ENCODE data around the gene SLC31A1. TPM values are rescaled to one million over a fixed set of nuclear protein-coding genes. Genes with fewer than 3 reads are reported as not detected.
"Not testable (repeated sequence)": the region's sequence is repeated elsewhere in the genome, so short reads cannot be mapped to it uniquely, and the experiment has no call there.

The SLC31A1 gene
- total RNA-seq, 1 experiment from 2014 or later = 15.8 TPM

DNA sequence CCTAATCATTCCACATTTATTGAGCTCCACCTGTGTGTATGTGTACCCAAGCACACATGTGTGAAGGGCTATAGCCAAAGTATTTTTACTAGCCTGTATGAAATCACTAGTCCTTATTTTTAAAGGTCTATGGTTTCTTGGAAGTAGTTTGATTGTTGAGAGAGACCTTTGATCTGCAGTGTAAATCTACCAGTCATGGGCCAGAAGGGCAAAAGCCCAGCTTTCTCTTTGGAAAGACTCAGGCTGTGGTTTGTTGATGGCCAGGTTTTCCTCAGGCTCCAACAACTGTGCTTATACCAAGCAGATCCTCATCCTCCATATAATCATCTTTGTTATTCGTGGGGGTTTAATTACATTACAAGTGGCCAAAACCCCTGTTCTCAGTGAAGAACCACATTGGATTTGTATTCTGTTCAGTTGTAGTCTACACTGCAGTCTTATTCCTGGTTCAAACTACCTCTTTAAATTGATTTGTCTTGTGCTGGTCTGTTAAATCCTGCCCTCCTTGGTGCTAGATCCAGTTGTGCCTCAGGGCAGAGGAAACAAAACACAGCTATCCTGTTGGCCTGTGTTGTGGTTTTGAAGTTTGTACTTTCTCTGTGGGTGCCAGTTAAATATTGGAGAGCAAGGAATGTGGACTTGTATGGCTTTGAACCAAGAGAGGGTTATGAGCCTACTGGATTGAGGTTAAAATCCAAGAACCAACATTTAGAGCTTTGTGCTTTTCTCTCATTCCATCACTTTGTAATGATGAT is 40.8 kb downstream of the SLC31A1 start:
- DNase-seq (ENCODE audit: low read depth) = no peak

DNA sequence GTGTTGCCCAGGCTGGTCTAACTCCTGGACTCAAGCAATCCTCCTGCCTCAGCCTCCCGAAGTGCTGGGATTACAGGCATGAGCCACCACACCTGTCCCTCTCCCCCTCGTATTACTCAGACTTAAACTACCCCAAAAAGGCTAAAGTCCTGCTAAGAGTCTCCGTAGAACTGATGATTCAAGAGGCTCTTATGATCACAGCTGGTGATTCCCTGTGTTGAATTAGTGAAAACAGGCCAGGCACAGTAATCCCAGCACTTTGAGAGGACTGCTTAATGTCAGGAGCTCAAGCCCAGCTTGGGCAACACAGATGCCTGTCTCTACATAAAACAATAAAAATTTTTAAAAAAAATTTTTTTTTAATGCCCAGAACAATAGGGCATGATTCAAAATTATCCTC is 44.8 kb downstream of the SLC31A1 start:
- peak; percentile 47 for DNase-seq (ENCODE audit: low read depth)

DNA sequence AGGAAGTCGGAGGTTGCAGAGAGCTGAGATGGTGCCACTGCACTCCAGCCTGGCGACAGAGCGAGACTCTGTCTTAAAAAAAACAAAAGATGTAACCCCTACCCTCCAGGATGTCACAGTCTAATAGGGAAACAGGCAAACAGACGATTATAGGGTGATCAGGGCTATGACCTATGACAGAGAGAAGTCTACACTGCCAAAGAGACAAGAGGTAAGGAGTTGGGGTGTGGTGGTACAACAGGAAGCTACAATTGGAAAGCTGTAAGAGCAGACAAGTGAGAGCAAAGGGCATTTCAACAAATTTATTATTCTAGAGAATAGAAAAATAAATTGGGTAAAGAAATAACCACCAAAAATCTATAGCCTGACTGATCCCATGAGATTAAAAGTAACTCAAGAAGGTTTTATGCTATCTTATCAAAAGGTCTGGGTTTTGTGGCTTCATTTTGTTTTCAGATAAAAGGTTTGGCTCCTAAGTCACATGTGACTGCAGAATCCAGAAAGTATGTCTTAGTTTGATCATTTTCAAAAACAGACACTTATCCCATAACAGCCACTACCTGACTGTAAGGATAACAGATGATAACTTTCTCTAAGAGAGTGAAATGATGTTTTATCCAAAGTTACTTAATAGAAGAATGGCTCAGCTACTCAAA is 46.7 kb downstream of the SLC31A1 start:
- DNase-seq (ENCODE audit: low read depth) = no peak

DNA sequence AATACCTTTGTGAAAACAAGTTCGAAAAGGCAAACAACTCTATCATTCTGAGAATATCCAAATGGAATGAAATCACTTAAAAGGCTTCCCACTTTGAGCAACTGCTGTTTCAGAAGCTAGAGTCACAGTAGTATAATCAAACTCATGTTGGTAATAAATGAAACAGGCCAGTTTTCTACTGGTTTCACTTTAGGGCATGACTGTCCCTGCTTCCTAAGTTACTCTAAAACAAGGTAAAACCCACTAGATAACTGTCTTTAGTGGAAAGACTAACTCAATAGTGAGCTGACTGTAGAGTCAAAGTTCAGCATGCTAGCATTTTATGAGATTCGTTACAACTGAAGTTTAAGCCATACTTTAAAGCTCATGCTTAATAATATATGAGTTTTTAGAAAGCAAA is 48.0 kb downstream of the SLC31A1 start:
- no peak for DNase-seq (ENCODE audit: low read depth)

DNA sequence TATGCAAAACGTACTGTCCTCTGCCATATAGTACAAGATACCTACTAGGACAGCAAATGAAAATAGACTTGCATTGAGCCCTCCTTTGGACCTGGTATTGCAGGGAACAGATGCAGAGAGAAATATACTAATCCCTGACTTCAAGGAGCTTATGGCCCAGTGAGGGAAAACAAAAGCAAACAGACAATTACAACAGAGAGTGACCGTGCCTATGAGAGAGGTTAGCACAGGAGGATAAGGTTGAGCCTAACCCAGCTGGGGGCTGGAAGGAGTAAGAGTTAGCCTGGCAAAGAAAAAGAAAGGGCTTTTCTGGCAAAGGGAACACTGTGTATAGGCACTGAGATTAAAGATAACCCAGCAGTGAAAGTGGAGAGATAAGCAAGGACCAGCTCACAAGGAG is 48.5 kb downstream of the SLC31A1 start:
- DNase-seq (ENCODE audit: low read depth) = no peak

DNA sequence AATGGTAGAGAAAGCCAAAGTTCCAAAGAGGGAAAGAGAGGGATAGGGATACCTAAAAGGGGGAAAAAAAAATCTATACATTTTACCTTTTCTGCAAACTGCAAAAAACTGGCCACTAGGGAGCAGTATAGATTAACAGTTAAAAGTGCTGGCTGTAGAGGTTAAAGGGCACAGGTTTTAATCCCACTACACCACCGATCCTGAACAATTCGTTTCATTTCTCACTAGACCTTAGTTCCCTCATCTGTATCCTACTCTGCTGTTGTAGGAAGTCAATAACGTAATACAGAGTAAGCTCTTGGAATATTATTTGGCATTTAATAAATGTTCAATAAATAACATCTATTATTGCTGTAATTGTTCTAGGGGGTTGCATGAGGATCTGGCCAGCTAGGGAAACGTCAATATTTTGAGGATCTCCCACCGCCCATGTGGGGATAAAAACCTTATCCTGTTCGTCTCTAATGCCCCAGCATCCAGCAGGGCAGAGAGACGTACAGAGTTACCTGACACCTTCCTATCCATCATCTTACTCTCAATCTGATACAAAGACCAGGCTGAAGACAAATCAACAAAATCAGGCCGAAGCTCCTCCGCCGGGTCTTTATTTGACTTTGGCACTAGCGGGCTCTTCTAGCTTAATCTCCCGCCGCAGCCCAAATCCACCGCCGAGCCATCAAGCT is 53.3 kb downstream of the SLC31A1 start:
- peak; percentile 58 for DNase-seq (ENCODE audit: low read depth)

DNA sequence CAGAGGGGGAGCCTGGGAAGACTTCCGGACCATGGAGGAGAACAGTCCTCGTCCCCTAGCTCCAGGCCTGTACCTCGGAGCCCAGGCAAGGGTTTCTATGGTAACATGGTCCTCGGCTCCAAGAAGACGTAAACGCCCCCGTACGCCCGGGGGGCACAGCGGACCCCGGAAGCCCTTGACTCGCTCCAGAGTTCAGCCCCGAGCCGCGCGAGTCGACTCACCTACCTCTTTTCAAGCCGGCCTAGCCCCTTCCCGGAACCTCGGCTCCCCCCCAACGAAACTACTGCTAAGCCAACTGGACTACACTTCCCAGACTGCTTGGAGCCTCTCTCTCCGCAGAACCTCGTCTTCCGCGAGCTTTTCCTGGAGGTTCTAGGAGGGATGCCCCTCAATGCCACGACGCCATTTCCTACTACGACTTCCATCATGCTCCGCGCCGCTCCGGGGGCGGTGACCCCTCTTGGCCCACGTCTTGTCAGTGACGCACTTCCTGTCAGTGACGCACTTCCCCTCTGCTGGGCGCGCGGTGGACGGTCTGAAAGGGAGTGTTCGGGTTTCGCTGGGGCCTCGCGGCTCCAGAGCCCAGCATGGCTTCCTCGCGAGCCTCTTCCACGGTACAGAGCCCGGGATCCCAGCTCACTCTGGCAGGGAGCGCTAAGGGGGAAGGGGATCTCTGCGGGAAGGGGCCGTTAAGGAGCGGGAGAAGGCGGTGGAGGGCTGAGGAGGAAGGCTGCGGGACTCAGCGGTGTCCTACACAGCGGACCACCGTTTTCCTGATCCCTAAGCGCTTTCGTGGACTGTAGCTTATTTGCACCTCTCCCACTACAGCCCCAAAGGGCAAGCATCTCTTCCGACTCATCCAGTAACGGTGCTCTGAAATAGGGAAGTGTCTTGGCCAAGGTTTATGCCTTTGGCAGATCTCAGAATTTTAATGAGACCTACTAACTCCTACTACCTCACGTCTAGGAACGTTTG is 54.1 kb downstream of the SLC31A1 start, which contains the start of the genes CDC26 and PRPF4:
CDC26 (minus strand) TSS at position 416 of the 975 bp plus-strand sequence. CDS start 3,065 bp downstream, outside the sequence.
PRPF4 (plus strand) TSS at position 502 of the 975 bp plus-strand sequence; CDS start at position 588, 86 bp downstream.
- peak; percentile 98 for DNase-seq (ENCODE audit: low read depth)

DNA sequence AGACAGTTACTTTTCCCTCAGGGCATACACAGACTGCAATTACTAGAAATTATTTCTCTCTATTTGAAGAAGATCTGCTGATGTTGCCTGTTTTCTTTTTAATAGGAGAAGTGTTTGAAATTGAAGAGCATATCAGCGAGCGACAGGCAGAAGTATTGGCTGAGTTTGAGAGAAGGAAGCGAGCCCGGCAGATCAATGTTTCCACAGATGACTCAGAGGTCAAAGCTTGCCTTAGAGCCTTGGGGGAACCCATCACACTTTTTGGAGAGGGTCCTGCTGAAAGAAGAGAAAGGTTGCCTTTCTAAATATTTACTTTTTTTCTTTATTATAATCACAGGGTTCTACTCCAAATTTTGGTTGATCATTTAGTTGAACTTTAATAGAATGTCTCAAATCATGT is 57.5 kb downstream of the SLC31A1 start:
- DNase-seq (ENCODE audit: low read depth) = no peak

DNA sequence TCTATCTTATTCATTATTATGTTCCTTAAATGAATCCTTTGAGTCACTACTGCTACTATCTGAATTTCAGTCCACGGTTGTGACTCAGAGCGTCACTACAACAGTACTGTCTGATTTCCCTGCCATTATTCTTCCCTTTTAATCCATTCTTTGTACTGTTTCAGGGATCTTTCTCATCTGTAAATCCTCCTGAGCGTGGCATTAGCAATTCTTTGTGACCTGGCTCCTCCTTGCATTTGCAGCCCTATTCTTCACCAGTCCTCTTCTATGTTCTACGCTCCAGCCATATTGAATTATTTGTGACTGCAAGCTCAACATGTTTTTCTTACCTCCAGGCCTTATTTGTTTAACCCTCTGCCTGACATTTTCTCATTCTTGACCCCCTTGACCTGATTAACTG is 60.0 kb downstream of the SLC31A1 start:
- no peak for DNase-seq (ENCODE audit: low read depth)

DNA sequence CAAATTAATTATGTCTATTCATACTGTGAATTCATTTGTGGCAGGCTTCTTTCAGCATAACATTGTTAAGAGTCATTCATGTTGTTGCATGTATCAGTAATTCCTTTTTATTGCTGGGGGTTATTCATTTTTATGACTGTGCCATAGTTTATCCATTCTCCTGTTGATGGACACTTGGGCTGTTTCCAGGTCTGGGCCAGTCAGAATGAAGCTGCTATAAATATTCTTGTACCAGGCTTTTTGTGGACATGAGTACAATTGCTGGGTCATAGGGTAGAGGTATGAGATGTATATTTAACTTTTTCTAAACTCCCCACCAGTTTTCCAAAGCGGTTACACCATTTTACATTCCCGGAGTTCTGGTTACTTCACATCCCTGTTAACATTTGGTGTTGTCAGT is 67.7 kb downstream of the SLC31A1 start:
- no peak for DNase-seq (ENCODE audit: low read depth)

DNA sequence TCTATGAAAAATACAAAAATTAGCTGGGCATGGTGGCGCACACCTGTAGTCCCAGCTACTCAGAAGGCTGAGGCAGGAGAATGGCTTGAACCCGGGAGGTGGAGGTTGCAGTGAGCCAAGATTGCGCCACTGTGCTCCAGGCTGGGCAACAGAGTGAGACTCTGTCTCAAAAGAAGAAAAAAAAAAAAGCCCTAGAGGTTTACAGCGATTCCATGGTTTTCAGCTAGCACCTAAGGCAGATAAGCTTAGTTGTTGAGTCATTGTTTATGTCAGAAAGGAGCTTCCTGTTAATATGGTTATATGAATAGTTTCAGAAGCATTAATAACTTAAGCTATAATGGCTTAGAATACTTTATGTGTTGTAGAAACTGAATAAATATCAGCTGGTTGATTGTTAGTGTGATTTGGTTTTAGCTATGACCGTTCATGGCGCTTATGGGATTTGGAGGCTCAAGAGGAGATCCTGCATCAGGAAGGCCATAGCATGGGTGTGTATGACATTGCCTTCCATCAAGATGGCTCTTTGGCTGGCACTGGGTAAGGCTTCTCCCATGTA is 68.8 kb downstream of the SLC31A1 start:
- no peak for DNase-seq (ENCODE audit: low read depth)

DNA sequence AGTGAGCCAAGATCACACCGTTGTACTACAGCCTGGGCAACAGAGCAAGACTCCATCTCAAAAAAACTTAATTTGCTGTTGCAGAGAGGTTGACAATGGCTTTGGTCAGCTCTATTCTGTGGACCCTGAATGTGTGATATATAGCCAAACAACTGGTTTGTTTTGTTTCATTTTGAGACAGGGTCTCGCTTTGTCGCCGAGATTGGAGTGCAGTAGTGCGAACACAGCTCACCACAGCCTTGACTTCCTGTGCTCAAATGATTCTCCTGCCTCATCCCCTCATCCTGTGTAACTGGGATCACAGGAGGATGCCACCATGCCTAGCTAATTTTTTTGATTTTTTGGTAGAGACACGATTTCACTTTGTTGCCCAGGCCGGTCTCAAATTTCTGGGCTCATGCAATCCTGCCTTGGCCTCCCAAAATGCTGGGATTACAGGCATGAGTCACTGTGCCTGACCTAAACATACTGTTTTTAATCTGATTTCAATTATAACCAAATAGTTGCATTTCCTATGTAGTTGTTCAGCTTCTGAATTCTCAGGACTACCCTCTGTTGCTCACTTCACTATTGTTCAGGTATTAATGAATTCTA is 72.0 kb downstream of the SLC31A1 start:
- no peak for DNase-seq (ENCODE audit: low read depth)

DNA sequence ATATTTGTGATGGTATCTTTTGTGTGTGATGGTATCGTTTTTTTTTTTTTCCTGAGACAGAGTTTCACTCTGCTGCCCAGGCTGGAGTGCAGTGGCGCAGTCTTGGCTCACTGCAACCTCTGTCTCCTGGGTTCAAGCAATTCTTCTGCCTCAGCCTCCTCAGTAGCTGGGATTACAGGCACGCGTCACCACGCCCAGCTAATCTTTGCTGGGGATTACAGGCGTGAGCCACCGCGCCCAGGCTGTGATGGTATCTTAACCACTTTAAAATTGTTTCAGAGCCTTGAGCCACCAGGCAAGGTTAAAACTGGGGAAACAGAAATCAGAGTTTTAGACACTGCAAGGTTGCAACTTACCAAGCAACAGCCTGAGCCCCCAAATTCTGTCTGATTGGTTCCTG is 74.9 kb downstream of the SLC31A1 start:
- not testable (repeated sequence) for DNase-seq (ENCODE audit: low read depth)

DNA sequence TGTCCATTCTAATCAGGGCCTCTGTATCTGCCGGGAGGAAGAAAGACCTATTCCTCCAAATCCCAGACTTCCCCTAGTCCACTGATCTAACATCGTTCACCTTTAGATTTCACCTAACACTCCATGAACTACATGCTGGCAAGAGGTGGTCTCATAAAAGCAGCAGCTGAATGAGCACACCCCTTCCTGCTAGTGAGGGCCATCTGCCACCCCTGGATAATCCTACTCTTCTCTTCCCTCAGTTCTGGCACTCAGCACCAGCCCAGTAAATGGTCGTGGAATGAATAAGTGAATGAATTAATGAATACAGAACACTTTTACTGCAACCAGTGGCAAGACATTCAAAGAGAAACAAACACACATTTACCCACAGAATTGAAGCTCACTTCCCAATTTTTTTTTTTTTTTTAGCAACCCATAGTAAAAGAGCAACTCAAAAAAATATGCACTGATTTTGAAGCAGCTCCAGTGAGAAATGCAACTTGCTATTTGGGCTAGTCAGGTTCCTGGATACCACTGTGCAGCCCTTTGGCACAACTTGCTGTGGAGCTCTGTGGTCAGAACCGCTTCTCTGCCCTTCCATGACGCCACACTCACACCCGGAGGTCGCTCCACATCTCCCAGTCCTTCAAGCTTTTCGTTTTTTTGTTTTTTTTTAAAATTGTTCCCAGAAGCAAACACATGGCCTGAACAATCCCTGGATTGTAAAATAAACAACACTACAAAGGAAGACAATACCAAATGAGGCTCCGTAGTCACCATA is 75.6 kb downstream of the SLC31A1 start:
- no peak for DNase-seq (ENCODE audit: low read depth)

DNA sequence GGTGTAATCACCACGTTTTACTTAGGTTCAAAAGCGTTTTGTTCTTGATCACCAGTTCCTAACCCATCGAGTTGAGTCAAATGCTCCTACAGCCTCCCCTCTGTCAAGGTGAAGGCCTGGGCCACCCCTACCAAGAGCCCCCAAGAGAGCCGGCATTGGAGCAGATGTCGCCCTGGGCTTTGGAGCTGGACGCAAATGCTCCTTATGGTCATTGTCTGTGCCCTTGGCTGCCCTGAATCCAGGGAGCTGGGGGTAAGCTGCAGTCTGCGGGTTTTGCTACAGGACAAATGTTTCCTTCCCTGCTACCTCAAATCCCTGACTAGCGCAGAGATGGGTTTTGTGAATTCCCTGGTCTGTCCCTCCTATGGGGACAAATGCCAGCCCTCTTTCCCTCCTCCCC is 77.0 kb downstream of the SLC31A1 start:
- DNase-seq (ENCODE audit: low read depth) = no peak

DNA sequence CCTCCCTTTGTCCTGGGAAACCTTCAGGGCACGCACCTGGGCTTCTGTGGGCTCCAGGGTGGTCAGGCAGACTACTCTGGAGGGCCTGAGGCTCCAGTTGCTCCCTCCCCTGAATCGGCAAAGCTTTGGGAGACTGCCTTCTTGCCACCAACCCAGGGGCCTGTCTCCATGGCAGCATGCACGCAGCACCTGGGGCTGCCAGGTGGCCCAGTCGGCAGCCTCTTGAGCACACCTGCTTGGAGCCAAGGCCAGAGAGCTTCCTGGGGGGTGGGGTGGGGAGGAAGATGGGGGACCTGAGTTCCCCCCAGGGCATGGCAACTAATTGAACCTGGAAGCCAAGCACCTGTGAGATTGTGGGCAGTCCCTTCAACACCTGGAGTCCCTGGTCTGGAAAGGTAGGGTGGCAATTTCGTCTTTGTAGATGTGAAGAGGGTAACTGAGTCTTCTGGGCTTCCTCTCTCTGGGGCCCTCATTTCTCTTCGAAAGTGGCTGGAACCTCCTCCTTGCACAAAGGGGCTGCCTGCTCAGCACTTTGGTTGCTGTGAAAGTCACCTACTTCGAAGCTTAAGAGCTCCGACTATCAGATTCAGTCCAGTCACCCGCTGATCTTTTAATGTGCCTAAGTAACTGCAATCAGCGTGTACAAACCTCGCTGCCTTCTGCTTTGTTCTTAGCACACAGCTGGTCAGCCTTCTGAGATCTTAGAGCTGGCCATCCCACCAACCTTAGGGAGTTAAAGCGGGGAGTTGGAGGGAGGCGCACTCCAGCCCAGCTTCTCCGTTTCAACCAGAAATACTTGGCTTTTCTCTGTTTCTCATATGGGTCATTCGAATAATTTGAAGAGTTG is 77.8 kb downstream of the SLC31A1 start:
- DNase-seq (ENCODE audit: low read depth) = no peak

DNA sequence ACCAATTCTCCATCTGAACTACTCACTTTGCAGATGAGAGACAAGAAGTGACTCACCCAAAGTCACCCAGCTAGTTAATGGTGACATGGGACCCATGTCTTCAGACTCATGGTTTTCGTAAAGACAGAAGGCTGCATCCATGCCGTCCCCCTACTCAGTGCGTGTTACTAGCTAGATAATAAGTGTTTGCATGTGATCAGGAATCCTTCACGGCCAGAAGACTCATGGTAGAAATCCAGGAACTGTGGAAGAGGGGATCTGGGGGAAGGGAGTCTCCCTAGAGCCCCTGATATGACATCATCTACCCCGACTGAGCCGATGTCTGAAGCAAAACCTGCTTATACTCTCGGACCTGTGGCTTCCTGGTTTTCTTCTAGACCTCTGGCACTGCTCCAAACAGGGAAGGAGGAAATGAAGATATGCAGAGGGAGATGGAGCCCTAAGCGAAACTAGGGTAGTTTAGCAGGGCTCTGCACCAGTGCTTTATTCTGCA is 78.5 kb downstream of the SLC31A1 start:
- no peak for DNase-seq (ENCODE audit: low read depth)

DNA sequence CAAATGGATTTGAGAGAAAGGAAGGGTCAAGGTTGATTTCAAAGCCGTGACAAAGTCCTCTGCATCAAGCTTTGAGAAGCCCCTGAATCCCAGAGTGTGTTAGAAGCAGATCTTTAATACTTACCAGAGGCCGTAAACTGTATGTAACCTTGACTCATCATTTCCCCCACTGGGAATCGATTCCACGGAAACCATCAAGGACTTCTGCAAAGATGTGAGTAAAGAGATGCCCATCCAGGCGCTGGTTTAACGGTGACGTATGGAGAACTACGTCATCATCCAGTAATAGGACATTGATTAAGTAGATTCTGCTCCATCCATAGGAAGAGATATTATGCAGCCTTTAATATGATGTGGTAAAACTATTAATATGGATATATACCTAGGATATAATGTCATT is 80.2 kb downstream of the SLC31A1 start:
- no peak for DNase-seq (ENCODE audit: low read depth)
